Measurements from ENCODE around the gene NCKAP5.

DNA sequence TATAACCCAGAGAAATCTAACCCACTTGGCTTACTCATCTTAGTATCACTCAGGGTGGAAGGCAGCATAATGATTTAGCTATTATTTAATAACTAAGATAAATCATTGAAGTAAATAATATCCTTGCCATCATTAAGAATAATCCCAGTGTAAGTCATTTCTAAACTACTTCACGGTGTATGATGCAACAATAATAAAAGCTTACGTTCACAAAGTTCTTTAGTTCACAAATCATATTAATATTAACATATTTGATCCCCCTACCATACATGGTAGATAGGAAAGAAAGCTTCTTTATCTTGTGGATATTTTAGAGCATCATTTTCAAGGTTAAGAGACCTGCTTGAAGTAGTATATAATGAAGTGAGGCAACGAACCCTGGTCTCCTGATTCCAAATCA lies 401.0 kb downstream of the NCKAP5 start:
- TF ChIP-seq, protein P1, sequence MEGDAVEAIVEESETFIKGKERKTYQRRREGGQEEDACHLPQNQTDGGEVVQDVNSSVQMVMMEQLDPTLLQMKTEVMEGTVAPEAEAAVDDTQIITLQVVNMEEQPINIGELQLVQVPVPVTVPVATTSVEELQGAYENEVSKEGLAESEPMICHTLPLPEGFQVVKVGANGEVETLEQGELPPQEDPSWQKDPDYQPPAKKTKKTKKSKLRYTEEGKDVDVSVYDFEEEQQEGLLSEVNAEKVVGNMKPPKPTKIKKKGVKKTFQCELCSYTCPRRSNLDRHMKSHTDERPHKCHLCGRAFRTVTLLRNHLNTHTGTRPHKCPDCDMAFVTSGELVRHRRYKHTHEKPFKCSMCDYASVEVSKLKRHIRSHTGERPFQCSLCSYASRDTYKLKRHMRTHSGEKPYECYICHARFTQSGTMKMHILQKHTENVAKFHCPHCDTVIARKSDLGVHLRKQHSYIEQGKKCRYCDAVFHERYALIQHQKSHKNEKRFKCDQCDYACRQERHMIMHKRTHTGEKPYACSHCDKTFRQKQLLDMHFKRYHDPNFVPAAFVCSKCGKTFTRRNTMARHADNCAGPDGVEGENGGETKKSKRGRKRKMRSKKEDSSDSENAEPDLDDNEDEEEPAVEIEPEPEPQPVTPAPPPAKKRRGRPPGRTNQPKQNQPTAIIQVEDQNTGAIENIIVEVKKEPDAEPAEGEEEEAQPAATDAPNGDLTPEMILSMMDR (IDR thresholded peaks at IDR 0.05; ENCODE audit: low read depth, low read length, missing input control), result no peak
- no peak for TF ChIP-seq RAD21 (IDR thresholded peaks at IDR 0.05)
- TF ChIP-seq, protein P2, sequence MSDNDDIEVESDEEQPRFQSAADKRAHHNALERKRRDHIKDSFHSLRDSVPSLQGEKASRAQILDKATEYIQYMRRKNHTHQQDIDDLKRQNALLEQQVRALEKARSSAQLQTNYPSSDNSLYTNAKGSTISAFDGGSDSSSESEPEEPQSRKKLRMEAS (IDR thresholded peaks at IDR 0.05), result no peak
- TF ChIP-seq HNF4A (conservative IDR thresholded peaks at IDR 0.05), result no peak
- TF ChIP-seq YY1 (IDR thresholded peaks at IDR 0.05), result no peak
- TF ChIP-seq, protein P3, sequence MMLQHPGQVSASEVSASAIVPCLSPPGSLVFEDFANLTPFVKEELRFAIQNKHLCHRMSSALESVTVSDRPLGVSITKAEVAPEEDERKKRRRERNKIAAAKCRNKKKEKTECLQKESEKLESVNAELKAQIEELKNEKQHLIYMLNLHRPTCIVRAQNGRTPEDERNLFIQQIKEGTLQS (IDR thresholded peaks at IDR 0.05), result no peak
- no peak for TF ChIP-seq RXRA (IDR thresholded peaks at IDR 0.05)
- no peak for TF ChIP-seq JUND (IDR thresholded peaks at IDR 0.05)
- TF ChIP-seq TAF1 (conservative IDR thresholded peaks at IDR 0.05), result no peak
- TF ChIP-seq, protein P4, sequence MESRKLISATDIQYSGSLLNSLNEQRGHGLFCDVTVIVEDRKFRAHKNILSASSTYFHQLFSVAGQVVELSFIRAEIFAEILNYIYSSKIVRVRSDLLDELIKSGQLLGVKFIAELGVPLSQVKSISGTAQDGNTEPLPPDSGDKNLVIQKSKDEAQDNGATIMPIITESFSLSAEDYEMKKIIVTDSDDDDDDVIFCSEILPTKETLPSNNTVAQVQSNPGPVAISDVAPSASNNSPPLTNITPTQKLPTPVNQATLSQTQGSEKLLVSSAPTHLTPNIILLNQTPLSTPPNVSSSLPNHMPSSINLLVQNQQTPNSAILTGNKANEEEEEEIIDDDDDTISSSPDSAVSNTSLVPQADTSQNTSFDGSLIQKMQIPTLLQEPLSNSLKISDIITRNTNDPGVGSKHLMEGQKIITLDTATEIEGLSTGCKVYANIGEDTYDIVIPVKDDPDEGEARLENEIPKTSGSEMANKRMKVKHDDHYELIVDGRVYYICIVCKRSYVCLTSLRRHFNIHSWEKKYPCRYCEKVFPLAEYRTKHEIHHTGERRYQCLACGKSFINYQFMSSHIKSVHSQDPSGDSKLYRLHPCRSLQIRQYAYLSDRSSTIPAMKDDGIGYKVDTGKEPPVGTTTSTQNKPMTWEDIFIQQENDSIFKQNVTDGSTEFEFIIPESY (IDR thresholded peaks at IDR 0.05), result no peak
- TF ChIP-seq, protein P5, sequence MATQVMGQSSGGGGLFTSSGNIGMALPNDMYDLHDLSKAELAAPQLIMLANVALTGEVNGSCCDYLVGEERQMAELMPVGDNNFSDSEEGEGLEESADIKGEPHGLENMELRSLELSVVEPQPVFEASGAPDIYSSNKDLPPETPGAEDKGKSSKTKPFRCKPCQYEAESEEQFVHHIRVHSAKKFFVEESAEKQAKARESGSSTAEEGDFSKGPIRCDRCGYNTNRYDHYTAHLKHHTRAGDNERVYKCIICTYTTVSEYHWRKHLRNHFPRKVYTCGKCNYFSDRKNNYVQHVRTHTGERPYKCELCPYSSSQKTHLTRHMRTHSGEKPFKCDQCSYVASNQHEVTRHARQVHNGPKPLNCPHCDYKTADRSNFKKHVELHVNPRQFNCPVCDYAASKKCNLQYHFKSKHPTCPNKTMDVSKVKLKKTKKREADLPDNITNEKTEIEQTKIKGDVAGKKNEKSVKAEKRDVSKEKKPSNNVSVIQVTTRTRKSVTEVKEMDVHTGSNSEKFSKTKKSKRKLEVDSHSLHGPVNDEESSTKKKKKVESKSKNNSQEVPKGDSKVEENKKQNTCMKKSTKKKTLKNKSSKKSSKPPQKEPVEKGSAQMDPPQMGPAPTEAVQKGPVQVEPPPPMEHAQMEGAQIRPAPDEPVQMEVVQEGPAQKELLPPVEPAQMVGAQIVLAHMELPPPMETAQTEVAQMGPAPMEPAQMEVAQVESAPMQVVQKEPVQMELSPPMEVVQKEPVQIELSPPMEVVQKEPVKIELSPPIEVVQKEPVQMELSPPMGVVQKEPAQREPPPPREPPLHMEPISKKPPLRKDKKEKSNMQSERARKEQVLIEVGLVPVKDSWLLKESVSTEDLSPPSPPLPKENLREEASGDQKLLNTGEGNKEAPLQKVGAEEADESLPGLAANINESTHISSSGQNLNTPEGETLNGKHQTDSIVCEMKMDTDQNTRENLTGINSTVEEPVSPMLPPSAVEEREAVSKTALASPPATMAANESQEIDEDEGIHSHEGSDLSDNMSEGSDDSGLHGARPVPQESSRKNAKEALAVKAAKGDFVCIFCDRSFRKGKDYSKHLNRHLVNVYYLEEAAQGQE (IDR thresholded peaks at IDR 0.05), result no peak
- TF ChIP-seq GABPA (IDR thresholded peaks at IDR 0.05 in 1 of 2, conservative IDR thresholded peaks at IDR 0.05 in 1 of 2), result no peak
- no peak for TF ChIP-seq FOXA1 (IDR thresholded peaks at IDR 0.05)
- TF ChIP-seq FOXA2 (IDR thresholded peaks at IDR 0.05), result no peak
